Measurements from ENCODE around the gene XPC.
"Not testable (repeated sequence)": the region's sequence is repeated elsewhere in the genome, so short reads cannot be mapped to it uniquely, and the experiment has no call there.

XPC gene

DNA sequence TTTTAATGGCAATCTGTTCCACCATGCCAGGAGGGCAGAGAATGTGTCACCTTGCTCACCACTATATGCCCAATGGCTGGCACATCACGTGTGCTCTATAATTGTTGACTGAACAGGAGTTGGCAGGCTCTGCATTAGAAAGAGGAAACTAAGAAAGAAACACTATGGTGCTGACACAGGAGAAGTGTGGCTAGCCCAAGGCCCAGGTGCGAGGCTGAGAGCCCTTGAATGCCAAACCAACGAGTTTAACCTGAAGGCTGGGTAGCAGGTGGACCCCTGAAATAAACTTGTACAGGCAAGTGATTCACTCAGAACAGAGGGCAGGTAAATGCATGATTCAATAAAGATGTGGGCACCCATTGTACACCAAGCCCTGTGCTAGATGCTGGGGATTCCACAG, 56.1 kb downstream of the XPC start:
- no peaks in the 10 kb centered on the region for H3K9me3 ChIP-seq (ENCODE audit: severe bottlenecking)
- peaks cover 11% of the 10 kb centered on the region for H3K4me1 ChIP-seq (ENCODE audit: insufficient read depth, poor library complexity, severe bottlenecking)
- no peak overlapping the region for H3K27ac ChIP-seq (ENCODE audit: poor library complexity, severe bottlenecking)
- no peaks in the 10 kb centered on the region for H3K27me3 ChIP-seq (ENCODE audit: insufficient read depth, poor library complexity, severe bottlenecking)
- peaks cover 30% of the 10 kb centered on the region for H3K36me3 ChIP-seq (ENCODE audit: low read depth)
- DNase-seq (ENCODE audit: low spot score) (no peak), ATAC-seq (ENCODE audit: low read depth) (no peak)
- no peak for TF ChIP-seq CTCF (IDR thresholded peaks at IDR 0.05; ENCODE audit: poor library complexity, severe bottlenecking)
- H3K4me3 ChIP-seq (ENCODE audit: severe bottlenecking), result no peak overlapping the region

DNA sequence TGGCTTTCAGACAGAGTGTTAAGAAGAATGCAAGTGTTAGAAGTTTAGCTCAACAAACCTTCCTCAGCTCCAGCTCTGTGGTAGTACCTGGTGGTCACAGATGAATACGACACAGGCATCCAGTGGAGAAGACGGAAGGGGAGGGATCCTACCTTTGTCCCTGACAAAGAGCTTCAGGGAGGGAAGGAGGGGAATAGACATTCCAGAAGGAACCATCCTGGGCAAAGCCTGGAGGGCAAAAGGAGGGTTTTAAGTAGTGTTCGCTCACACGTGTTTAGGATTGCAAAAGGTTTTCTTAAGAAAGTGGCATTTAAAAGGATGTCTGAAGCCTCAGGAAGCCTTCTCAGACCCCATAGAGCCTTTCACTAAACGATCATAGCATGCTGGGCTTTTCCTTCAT, 56.5 kb downstream of the XPC start:
- peaks cover 25% of the 10 kb centered on the region for H3K36me3 ChIP-seq (ENCODE audit: low read depth)
- H3K4me1 ChIP-seq (ENCODE audit: insufficient read depth, poor library complexity, severe bottlenecking), result peaks cover 10% of the 10 kb centered on the region
- DNase-seq (ENCODE audit: low spot score) (no peak), ATAC-seq (ENCODE audit: low read depth) (no peak)
- H3K27me3 ChIP-seq (ENCODE audit: insufficient read depth, poor library complexity, severe bottlenecking), result no peaks in the 10 kb centered on the region
- no peaks in the 10 kb centered on the region for H3K9me3 ChIP-seq (ENCODE audit: severe bottlenecking)
- TF ChIP-seq CTCF (IDR thresholded peaks at IDR 0.05; ENCODE audit: poor library complexity, severe bottlenecking), result no peak
- no peak overlapping the region for H3K27ac ChIP-seq (ENCODE audit: poor library complexity, severe bottlenecking)
- no peak overlapping the region for H3K4me3 ChIP-seq (ENCODE audit: severe bottlenecking)

DNA sequence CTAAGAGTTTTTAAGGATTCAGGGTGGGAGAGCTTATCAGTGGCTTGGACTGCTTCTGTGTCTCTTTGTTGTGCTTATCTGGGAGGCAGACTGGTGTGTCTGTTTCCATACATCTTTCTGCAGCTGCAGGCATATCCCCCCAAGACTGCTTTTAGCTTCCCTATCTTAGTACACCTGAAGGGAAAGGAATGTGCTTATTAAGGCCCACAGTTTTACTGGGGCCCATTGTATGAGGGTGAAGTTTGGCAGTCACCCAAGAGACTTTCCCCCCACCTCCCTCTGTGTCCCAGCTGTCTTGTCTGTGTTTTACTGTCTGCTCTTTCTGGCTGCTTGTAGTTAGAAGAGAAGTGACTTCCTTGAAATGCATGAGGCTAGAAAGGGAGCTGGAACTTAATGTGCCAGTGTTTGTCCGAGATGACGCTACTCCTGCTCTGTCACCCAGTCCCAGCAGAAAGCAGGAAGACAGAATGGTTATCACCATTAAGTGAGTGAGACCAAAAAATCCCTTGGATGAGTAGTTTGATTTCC, 57.4 kb downstream of the XPC start:
- H3K9me3 ChIP-seq (ENCODE audit: severe bottlenecking); H3K4me1 ChIP-seq (ENCODE audit: insufficient read depth, poor library complexity, severe bottlenecking); H3K4me3 ChIP-seq (ENCODE audit: severe bottlenecking); H3K27ac ChIP-seq (ENCODE audit: poor library complexity, severe bottlenecking); DNase-seq (ENCODE audit: low spot score); H3K27me3 ChIP-seq (ENCODE audit: insufficient read depth, poor library complexity, severe bottlenecking); ATAC-seq (ENCODE audit: low read depth): not testable (repeated sequence)
- peaks cover 23% of the 10 kb centered on the region for H3K36me3 ChIP-seq (ENCODE audit: low read depth)

- Histone ChIP-seq H3K9me3 (ENCODE audit: severe bottlenecking) (no peaks in the 10 kb centered on the region), H3K4me1 (ENCODE audit: insufficient read depth, poor library complexity, severe bottlenecking) (peaks cover 3% of the 10 kb centered on the region), H3K36me3 (ENCODE audit: low read depth) (peaks cover 30% of the 10 kb centered on the region), H3K27me3 (ENCODE audit: insufficient read depth, poor library complexity, severe bottlenecking) (no peaks in the 10 kb centered on the region), H3K27ac (ENCODE audit: poor library complexity, severe bottlenecking) (no peak overlapping the region), H3K4me3 (ENCODE audit: severe bottlenecking) (no peak overlapping the region)
- no peak for TF ChIP-seq CTCF (IDR thresholded peaks at IDR 0.05; ENCODE audit: poor library complexity, severe bottlenecking)
- no peak for DNase-seq (ENCODE audit: low spot score)
- ATAC-seq (ENCODE audit: low read depth), result no peak
Observed at GRCh38 chr3:14120111-14120920, 58.1 kb downstream of the XPC start.

GRCh38 chr3:14119651-14120050, 58.8 kb downstream of the XPC start:
- ATAC-seq (ENCODE audit: low read depth) (no peak), DNase-seq (ENCODE audit: low spot score) (no peak)
- no peak for TF ChIP-seq CTCF (IDR thresholded peaks at IDR 0.05; ENCODE audit: poor library complexity, severe bottlenecking)
- peaks cover 3% of the 10 kb centered on the region for H3K4me1 ChIP-seq (ENCODE audit: insufficient read depth, poor library complexity, severe bottlenecking)
- no peaks in the 10 kb centered on the region for H3K27me3 ChIP-seq (ENCODE audit: insufficient read depth, poor library complexity, severe bottlenecking)
- H3K9me3 ChIP-seq (ENCODE audit: severe bottlenecking), result no peaks in the 10 kb centered on the region
- H3K4me3 ChIP-seq (ENCODE audit: severe bottlenecking), result no peak overlapping the region
- peak overlapping the region; percentile 14 for H3K27ac ChIP-seq (ENCODE audit: poor library complexity, severe bottlenecking)
- H3K36me3 ChIP-seq (ENCODE audit: low read depth), result peaks cover 36% of the 10 kb centered on the region
